WTC11 (cell line): ENCODE measurements around the gene OR6B2. TPM values are rescaled to one million over a fixed set of nuclear protein-coding genes. Genes with fewer than 3 reads are reported as not detected.

Experiments used
- ATAC-seq: fragments of 200-7000 bp; cut with Tn5 transposase; 2 replicates; pipeline ENCODE4 v1.10.0; 2021; ENCODE audit warnings: mild to moderate bottlenecking, moderate library complexity
- CTCF ChIA-PET: fragments of 300-600 bp; sonication (Branson Sonifier 250); formaldehyde crosslinking; loops from one replicate; lab custom pipeline; 2021; ENCODE audit warnings: antibody characterized with exemption; lab: Charles Lee
- POLR2A ChIA-PET: fragments of 350-600 bp; sonication (Branson Sonifier 250); formaldehyde crosslinking; loops from one replicate; lab custom pipeline; 2021; ENCODE audit warnings: antibody characterized with exemption; lab: Charles Lee
- DNase-seq: peaks from one replicate; pipeline ENCODE4 v3.0.0; 2021; ENCODE audit warnings: low spot score
- H3K27ac Mint-ChIP-seq: 2 replicates; pipeline ENCODE4 v1.8.0; 2021; ENCODE audit warnings: mixed read lengths
- H3K27me3 Mint-ChIP-seq: 2 replicates; pipeline ENCODE4 v1.8.0; 2021; ENCODE audit warnings: low read depth, mild to moderate bottlenecking, moderate library complexity, mixed read lengths
- H3K36me3 Mint-ChIP-seq: 2 replicates; pipeline ENCODE4 v1.8.0; 2021; ENCODE audit warnings: mixed read lengths
- H3K4me1 Mint-ChIP-seq: 2 replicates; pipeline ENCODE4 v1.8.0; 2022; ENCODE audit warnings: mixed read lengths
- H3K4me3 Mint-ChIP-seq: 2 replicates; pipeline ENCODE4 v1.8.0; 2021; ENCODE audit warnings: mild to moderate bottlenecking, moderate library complexity, mixed read lengths
- H3K9me3 Mint-ChIP-seq: 2 replicates; pipeline ENCODE4 v1.8.0; 2021; ENCODE audit warnings: mixed read lengths
- AR ChIP-seq: fragments of 250-450 bp; sonication (Bioruptor Pico); IDR thresholded peaks from 2 replicates; pipeline ENCODE4 v1.9.0; 2021; ENCODE audit warnings: mild to moderate bottlenecking
- ARID4B ChIP-seq: sonication (generic); formaldehyde crosslinking; IDR thresholded peaks from 2 replicates; pipeline ENCODE4 v1.8.0; 2023; ENCODE audit warnings: missing genetic modification reagents, mild to moderate bottlenecking, borderline replicate concordance
- CREM ChIP-seq: sonication (generic); formaldehyde crosslinking; IDR thresholded peaks from 2 replicates; pipeline ENCODE4 v1.8.1; 2022; ENCODE audit warnings: mild to moderate bottlenecking, missing genetic modification reagents, moderate library complexity
- ETV6 ChIP-seq: sonication (generic); formaldehyde crosslinking; IDR thresholded peaks from 2 replicates; pipeline ENCODE4 v1.8.1; 2022; ENCODE audit warnings: mild to moderate bottlenecking, missing genetic modification reagents
- GRHL2 ChIP-seq: fragments of 250-450 bp; sonication (Bioruptor Pico); IDR thresholded peaks from 2 replicates; pipeline ENCODE4 v1.8.0; 2022; ENCODE audit warnings: mild to moderate bottlenecking, moderate library complexity; ENCODE audit not compliant: insufficient replicate concordance, severe bottlenecking
- PRDM15 ChIP-seq: sonication (generic); formaldehyde crosslinking; IDR thresholded peaks from 2 replicates; pipeline ENCODE4 v1.8.0; 2022; ENCODE audit warnings: missing genetic modification reagents
- RELA ChIP-seq: sonication (generic); formaldehyde crosslinking; IDR thresholded peaks from 2 replicates; pipeline ENCODE4 v1.8.1; 2022; ENCODE audit warnings: missing genetic modification reagents, mild to moderate bottlenecking, borderline replicate concordance
- SP1 ChIP-seq: sonication (generic); formaldehyde crosslinking; conservative IDR thresholded peaks from 2 replicates; pipeline ENCODE4 v1.8.1; 2022; ENCODE audit warnings: missing genetic modification reagents
- ZMAT4 ChIP-seq: fragments of 250-450 bp; sonication (Bioruptor Pico); IDR thresholded peaks from 2 replicates; pipeline ENCODE4 v1.9.0; 2021; ENCODE audit warnings: mild to moderate bottlenecking
- ZNF317 ChIP-seq: sonication (generic); formaldehyde crosslinking; IDR thresholded peaks from 2 replicates; pipeline ENCODE4 v1.8.1; 2023; ENCODE audit warnings: low read depth, mild to moderate bottlenecking, moderate library complexity, missing genetic modification reagents, borderline replicate concordance
- ZNF396 ChIP-seq: fragments of 250-450 bp; sonication (Bioruptor Pico); IDR thresholded peaks from 2 replicates; pipeline ENCODE4 v1.8.0; 2021; ENCODE audit warnings: mild to moderate bottlenecking, moderate library complexity, borderline replicate concordance
- ZSCAN18 ChIP-seq: fragments of 250-450 bp; sonication (Bioruptor Pico); IDR thresholded peaks from 2 replicates; pipeline ENCODE4 v2.1.2; 2022; ENCODE audit warnings: mild to moderate bottlenecking, moderate library complexity
- total RNA-seq: library from RNA; stranded (reverse); gene quantifications from 3 replicates; pipeline ENCODE4 v1.2.3, GENCODE V29; 2021

OR6B2 gene
- total RNA-seq, 1 experiment from 2014 or later: not detected

- peaks cover 11% of the 10 kb centered on the region for H3K27me3 Mint-ChIP-seq
- TF ChIP-seq ETV6 (CRISPR knock-in tag) (no peak), ZNF396 (no peak), ARID4B (CRISPR knock-in tag) (no peak), SP1 (CRISPR knock-in tag) (no peak), CREM (CRISPR knock-in tag) (no peak), AR (CRISPR knock-in tag) (no peak)
- ChIA-PET POLR2A (interaction anchor here (0.7 kb wide), 1 partner anchor 113 kb away, joined by 3 read pairs; no protein-coding TSS in a partner anchor), CTCF (no interaction called here)
- H3K4me1 Mint-ChIP-seq: no peaks in the 10 kb centered on the region
- H3K4me3 Mint-ChIP-seq: no peak overlapping the region
- H3K27ac Mint-ChIP-seq: no peak overlapping the region
- DNase-seq (no peak), ATAC-seq (no peak)
- no peaks in the 10 kb centered on the region for H3K9me3 Mint-ChIP-seq
- no peaks in the 10 kb centered on the region for H3K36me3 Mint-ChIP-seq
Measured at GRCh38 chr2:240042740-240043139, 12.5 kb upstream of the OR6B2 start.

- POLR2A ChIA-PET: no interaction called here
Measured at GRCh38 chr2:240041363-240041762, 11.1 kb upstream of the OR6B2 start.

More at GRCh38 chr2:240041363-240041762, 11.1 kb upstream of the OR6B2 start:
- no peak overlapping the region for H3K27ac Mint-ChIP-seq
- peaks cover 23% of the 10 kb centered on the region for H3K27me3 Mint-ChIP-seq
- no peaks in the 10 kb centered on the region for H3K9me3 Mint-ChIP-seq
- CTCF ChIA-PET: interaction anchor here (0.6 to 0.9 kb wide), 2 partner anchors 17 to 20 kb away, joined by 3 to 4 read pairs; no protein-coding TSS in a partner anchor
- ATAC-seq (no peak), DNase-seq (no peak)
- no peak overlapping the region for H3K4me3 Mint-ChIP-seq
- TF ChIP-seq ARID4B (CRISPR knock-in tag): no peak
- no peak for TF ChIP-seq RELA
- no peak for TF ChIP-seq ZSCAN18 (CRISPR knock-in tag)
- TF ChIP-seq ZNF317 (CRISPR knock-in tag): no peak
- TF ChIP-seq GRHL2 (CRISPR knock-in tag): no peak
- no peak for TF ChIP-seq ZMAT4 (CRISPR knock-in tag)
- TF ChIP-seq PRDM15: no peak
- H3K4me1 Mint-ChIP-seq: no peaks in the 10 kb centered on the region
- no peaks in the 10 kb centered on the region for H3K36me3 Mint-ChIP-seq
